ENCODE data around the gene LEAP2.

DNA sequence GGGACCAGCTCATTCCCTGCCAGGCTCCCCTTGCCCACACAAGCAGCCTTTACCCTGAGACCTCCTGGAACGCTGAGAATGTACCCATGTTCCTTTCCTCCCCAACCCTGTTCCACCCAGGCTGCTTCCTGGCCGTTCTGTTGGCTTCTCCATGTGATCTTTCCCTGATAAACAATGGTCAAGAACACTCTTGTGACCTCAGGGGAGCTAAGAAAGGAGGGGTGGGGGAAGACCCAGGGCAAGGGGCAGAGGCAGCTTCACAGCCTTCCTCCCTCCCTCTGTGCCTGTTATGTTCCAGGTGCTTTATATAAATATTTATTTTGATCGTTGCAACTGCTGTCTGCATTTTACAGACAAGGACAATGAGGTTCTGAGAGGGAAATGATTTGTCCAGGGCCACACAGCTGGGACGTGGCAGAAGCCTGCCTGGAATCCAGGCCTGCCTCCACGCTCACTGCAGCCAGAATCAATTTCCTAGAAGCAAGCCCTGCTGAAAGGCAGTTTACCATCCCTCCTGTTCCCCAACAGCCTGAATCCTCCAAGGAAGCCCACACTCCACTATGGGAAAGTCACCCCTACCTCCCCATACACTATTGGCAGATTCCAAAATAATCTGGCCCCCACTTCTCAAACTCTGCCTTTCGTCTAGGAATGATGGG is 46.9 kb upstream of the LEAP2 start:
- TF ChIP-seq, protein P1, sequence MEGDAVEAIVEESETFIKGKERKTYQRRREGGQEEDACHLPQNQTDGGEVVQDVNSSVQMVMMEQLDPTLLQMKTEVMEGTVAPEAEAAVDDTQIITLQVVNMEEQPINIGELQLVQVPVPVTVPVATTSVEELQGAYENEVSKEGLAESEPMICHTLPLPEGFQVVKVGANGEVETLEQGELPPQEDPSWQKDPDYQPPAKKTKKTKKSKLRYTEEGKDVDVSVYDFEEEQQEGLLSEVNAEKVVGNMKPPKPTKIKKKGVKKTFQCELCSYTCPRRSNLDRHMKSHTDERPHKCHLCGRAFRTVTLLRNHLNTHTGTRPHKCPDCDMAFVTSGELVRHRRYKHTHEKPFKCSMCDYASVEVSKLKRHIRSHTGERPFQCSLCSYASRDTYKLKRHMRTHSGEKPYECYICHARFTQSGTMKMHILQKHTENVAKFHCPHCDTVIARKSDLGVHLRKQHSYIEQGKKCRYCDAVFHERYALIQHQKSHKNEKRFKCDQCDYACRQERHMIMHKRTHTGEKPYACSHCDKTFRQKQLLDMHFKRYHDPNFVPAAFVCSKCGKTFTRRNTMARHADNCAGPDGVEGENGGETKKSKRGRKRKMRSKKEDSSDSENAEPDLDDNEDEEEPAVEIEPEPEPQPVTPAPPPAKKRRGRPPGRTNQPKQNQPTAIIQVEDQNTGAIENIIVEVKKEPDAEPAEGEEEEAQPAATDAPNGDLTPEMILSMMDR (IDR thresholded peaks at IDR 0.05): no peak
- TF ChIP-seq POLR2AphosphoS5 (IDR thresholded peaks at IDR 0.05; ENCODE audit: insufficient read depth in 1 of 2, low read depth in 1 of 2): no peak
- no peak for TF ChIP-seq POLR2A (IDR thresholded peaks at IDR 0.05)

Data from vagina (tissue), 2 donors.